Sciatic nerve (tissue), 2 donors: ENCODE data around the gene PLK2. TPM values are rescaled to one million over a fixed set of nuclear protein-coding genes. Genes with fewer than 3 reads are reported as not detected.
A peak's percentile ranks its signal among the peaks of the same experiment; 100 is the strongest.

Source experiments
- ATAC-seq: fragments of 200-7000 bp; cut with Tn5 transposase; one replicate; pipeline ENCODE4 v1.9.1; 2020; ENCODE audit warnings: mild to moderate bottlenecking, moderate library complexity
- DNase-seq: peaks from one replicate; pipeline ENCODE4 v3.0.0-alpha.2; 2020; ENCODE audit warnings: low spot score
- intact Hi-C: fragments of 100-400 bp; cut with DNase I; formaldehyde crosslinking; loops from one replicate; pipeline ENCODE4 v1.14.2; 2022
- total RNA-seq: library from RNA; stranded (reverse); fragmentation: NEBNext Ultra II Directional; extraction: Animal tissue kit (Norgen Biotek cat#: 25700); gene quantifications from one replicate; pipeline ENCODE4 v1.2.1, GENCODE V29; 2021
- donor health status: DM: no; HTN: no; CAD: no.
- donor health status: DM: no; HTN: no; CAD: no.

PLK2 gene
- total RNA-seq, 1 donor from 2014 or later = 145 TPM

GRCh38 chr5:58454025-58454424 is 5.9 kb downstream of the PLK2 start:
- intact Hi-C loops = no loop called here
- DNase-seq (no peak), ATAC-seq (no peak)

- intact Hi-C loops = no loop called here
- ATAC-seq (no peak), DNase-seq (no peak)
Observed at GRCh38 chr5:58453306-58453705, 6.6 kb downstream of the PLK2 start.

GRCh38 chr5:58452566-58453258 is 7.2 kb downstream of the PLK2 start:
- DNase-seq (no peak), ATAC-seq (no peak)
- intact Hi-C loops = no loop called here

GRCh38 chr5:58451732-58452565 is 7.9 kb downstream of the PLK2 start:
- no peak for ATAC-seq
- no peak for DNase-seq
- intact Hi-C loops = no loop called here

GRCh38 chr5:58450811-58451629 is 8.9 kb downstream of the PLK2 start:
- DNase-seq (no peak), ATAC-seq (no peak)
- intact Hi-C loops = no loop called here

- intact Hi-C loops = no loop called here
- ATAC-seq = no peak
- no peak for DNase-seq
Observed at GRCh38 chr5:58450018-58450417, 9.9 kb downstream of the PLK2 start.

- ATAC-seq (no peak), DNase-seq (no peak)
- intact Hi-C loops = no loop called here
Observed at GRCh38 chr5:58447226-58447625, 12.7 kb downstream of the PLK2 start.

GRCh38 chr5:58446024-58446423 is 13.9 kb downstream of the PLK2 start:
- intact Hi-C loops = no loop called here
- DNase-seq = no peak
- no peak for ATAC-seq

- intact Hi-C loops = no loop called here
- ATAC-seq (no peak), DNase-seq (no peak)
Observed at GRCh38 chr5:58444805-58445204, 15.1 kb downstream of the PLK2 start.

- intact Hi-C loops = no loop called here
- no peak for DNase-seq
- no peak for ATAC-seq
Observed at GRCh38 chr5:58440901-58441460, 18.9 kb downstream of the PLK2 start.

GRCh38 chr5:58439094-58439644 is 20.7 kb downstream of the PLK2 start:
- no peak for ATAC-seq
- DNase-seq = no peak
- intact Hi-C loops = no loop called here

GRCh38 chr5:58437661-58438060 is 22.2 kb downstream of the PLK2 start:
- intact Hi-C loops = no loop called here
- ATAC-seq = no peak
- DNase-seq = no peak

GRCh38 chr5:58431832-58432231 is 28.1 kb downstream of the PLK2 start:
- intact Hi-C loops = no loop called here
- no peak for DNase-seq

GRCh38 chr5:58412932-58413331 is 47.0 kb downstream of the PLK2 start:
- intact Hi-C loops = no loop called here
- no peak for ATAC-seq
- no peak for DNase-seq

More at GRCh38 chr5:58431832-58432231, 28.1 kb downstream of the PLK2 start:
- no peak for ATAC-seq

- ATAC-seq (no peak), DNase-seq (no peak)
- intact Hi-C loops = no loop called here
Observed at GRCh38 chr5:58412081-58412480, 47.8 kb downstream of the PLK2 start.

GRCh38 chr5:58411372-58411771 is 48.5 kb downstream of the PLK2 start:
- intact Hi-C loops = no loop called here
- DNase-seq = no peak
- ATAC-seq = no peak

GRCh38 chr5:58410441-58410840 is 49.4 kb downstream of the PLK2 start:
- ATAC-seq = peak; percentile 34
- intact Hi-C loops = no loop called here
- DNase-seq = no peak

- ATAC-seq (no peak), DNase-seq (no peak)
- intact Hi-C loops = no loop called here
Observed at GRCh38 chr5:58407042-58407719, 52.7 kb downstream of the PLK2 start.

GRCh38 chr5:58406394-58406793 is 53.5 kb downstream of the PLK2 start:
- no peak for DNase-seq
- intact Hi-C loops = no loop called here
- ATAC-seq = no peak
